Lower leg skin (tissue), 4 donors: ENCODE results near the gene ACOT11. TPM values are rescaled to one million over a fixed set of nuclear protein-coding genes. Genes with fewer than 3 reads are reported as not detected.

Experiments used
- DNase-seq, 2 donors: peaks; one replicate each; pipeline ENCODE4 v3.0.0-alpha.2; 2019; ENCODE audit warnings: low spot score in 2 of 2
- H3K4me3 ChIP-seq: fragments of 200-600 bp; sonication (generic); 2 replicates; pipeline ENCODE4 v1.5.1; 2017; ENCODE audit warnings: mild to moderate bottlenecking, low read depth; ENCODE audit not compliant: poor library complexity, severe bottlenecking
- CTCF ChIP-seq, 3 donors: fragments of 450-650 bp; IDR thresholded peaks; one replicate each; pipeline ENCODE4 v1.5.1; 2016; ENCODE audit warnings: antibody characterized with exemption in 3 of 3, mild to moderate bottlenecking in 3 of 3, moderate library complexity in 2 of 3
- POLR2A ChIP-seq, 2 donors: fragments of 450-650 bp; IDR thresholded peaks; one replicate each; pipeline ENCODE4 v1.6.1; 2016 to 2017; ENCODE audit warnings: antibody characterized with exemption in 2 of 2, mild to moderate bottlenecking in 1 of 2, moderate library complexity in 1 of 2
- whole genome bisulfite sequencing, 2 donors: methylation state at CpG; one replicate each; pipeline ENCODE4 v1.1.5; 2018; 5-methylcytosine and 5-hydroxymethylcytosine counted together
- intact Hi-C: fragments of 100-400 bp; cut with DNase I; formaldehyde crosslinking; loops from one replicate; pipeline ENCODE4 v1.15.0; 2023; ENCODE audit warnings: low total_unique reads
- total RNA-seq, 4 donors: library from RNA; depleted of rRNA; stranded (reverse); fragments of >200 nt; gene quantifications; one replicate each; pipeline ENCODE4 v1.1.0, GENCODE V29; 2016

The ACOT11 gene
- total RNA-seq, 4 donors from 2014 or later, result 1.9 to 3.9 (median 2.2) TPM

- no peak for TF ChIP-seq POLR2A (IDR thresholded peaks at IDR 0.05)
- TF ChIP-seq CTCF (IDR thresholded peaks at IDR 0.05), result no peak
- H3K4me3 ChIP-seq, result no peak overlapping the region
- intact Hi-C loops, result no loop called here
Observed at GRCh38 chr1:54643736-54644135, 95.7 kb downstream of the ACOT11 start.

DNA sequence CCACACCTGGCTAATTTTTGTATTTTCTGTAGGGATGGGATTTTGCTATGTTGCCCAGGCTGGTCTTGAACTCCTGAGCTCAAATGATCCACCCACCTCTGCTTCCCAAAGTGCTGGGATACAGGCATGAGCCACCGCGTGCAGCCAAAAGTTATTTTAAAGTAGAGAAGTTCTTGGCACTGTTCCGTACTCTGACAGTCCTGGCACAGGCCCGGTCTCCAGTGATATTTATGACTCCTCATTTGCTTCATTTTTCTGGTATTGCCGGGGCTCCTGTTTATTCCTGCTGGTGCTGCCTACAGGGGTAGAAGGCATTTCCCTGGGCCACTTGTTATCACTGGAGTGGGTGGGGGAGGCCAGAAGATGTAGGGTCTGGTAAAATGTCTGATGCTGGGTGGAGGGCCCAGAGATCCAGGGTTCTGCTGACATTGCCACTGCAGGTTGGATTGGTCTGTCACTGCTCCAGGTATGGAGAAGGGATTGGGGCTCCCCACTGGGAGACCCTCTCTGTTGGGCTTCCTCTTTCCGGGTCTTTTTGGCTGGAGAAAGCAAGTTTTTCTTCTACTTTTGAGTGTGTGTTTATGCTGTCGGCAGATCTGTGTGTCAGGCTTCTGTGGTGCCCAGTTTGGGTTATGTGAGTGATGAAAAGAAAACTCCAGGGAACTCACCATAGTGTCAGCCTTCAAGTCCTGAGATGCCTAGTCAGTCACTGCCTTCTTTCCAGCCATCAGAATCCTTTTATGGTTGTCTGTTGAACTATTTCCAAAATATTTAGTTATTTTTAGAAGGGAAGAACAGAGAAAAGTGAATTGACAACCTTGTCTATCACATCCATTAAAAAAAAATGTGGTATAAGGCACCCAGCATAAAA is 98.0 kb downstream of the ACOT11 start:
- DNase-seq, result peak in 1 of 2 donors; percentile 70
- intact Hi-C loops, result no loop called here
- H3K4me3 ChIP-seq, result no peak overlapping the region
- WGBS, 2 donors, result 29 to 51% methylated on average over 7 of the region's 7 CpGs
- no peak for TF ChIP-seq CTCF (IDR thresholded peaks at IDR 0.05)
- no peak for TF ChIP-seq POLR2A (IDR thresholded peaks at IDR 0.05)

More at GRCh38 chr1:54643736-54644135, 95.7 kb downstream of the ACOT11 start:
- DNase-seq, result no peak

DNA sequence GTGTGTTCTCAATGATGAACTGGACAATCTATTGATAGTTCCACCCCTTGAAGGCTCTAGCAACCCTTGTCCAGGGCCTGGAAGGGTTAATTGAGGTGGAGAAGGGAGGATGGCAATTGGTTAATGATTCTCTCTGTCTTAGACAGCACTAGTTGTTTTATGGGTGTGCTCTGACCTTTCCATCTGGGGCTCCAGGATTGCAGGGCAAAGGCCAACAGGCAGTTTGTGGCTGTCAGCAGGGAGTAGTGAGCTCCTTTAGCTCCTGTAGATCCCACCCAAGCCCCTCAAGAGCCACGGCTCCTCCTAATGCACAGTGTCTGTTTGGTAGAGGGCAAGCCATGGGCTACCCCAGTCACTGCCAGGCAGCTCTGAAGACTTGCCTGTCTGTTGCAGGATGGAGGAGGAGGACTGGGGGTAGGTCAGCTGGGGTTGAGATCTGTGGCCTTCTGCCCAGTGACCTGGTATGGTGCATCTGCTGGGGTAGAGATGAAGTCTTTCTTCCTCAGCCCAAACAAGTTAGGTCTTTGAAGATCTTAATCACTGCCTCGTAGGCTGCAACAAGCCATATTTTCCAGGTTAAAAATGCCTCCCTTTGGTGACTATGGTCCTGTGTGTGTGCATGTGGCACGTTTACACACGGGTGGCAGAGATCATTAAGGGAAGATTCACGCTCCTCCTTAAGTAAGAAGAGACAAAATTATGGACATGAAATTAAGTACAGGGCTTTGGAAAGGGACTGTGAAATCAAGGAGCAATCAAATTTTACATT is 101.3 kb downstream of the ACOT11 start:
- WGBS, 2 donors, result 50 to 51% methylated on average over 5 of the region's 5 CpGs
- intact Hi-C loops, result no loop called here
- no peak overlapping the region for H3K4me3 ChIP-seq
- TF ChIP-seq POLR2A (IDR thresholded peaks at IDR 0.05) (no peak), CTCF (IDR thresholded peaks at IDR 0.05) (no peak)
- peak in 1 of 2 donors; percentile 34 for DNase-seq

DNA sequence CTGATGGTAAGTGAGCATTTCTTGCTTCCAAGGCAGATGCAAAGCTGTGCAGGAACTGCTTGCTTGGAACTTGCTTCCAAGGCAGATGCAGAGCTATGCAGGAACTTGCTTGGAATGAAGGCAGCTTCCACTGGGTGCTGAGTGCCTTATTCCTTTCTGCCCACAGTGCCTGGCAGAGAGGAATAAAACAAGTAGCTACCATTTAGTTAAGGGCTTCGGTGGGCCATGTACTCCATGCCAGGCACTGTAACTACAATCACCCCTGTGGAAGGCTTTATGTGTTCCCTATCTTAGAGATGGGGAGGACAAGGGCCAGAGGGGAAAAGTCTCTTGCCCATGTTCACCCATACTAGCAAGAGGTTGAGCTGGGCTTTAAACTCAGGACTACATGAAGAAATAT is 101.9 kb downstream of the ACOT11 start:
- whole genome bisulfite sequencing, 2 donors, result 60 to 65% methylated on average over 1 of the region's 1 CpG
- intact Hi-C loops, result no loop called here
- peak in 1 of 2 donors; percentile 54 for DNase-seq
- no peak overlapping the region for H3K4me3 ChIP-seq
- TF ChIP-seq POLR2A (IDR thresholded peaks at IDR 0.05) (no peak), CTCF (IDR thresholded peaks at IDR 0.05) (no peak)

- intact Hi-C loops, result no loop called here
- 87 to 94% methylated on average over 3 of the region's 3 CpGs for WGBS, 2 donors
- H3K4me3 ChIP-seq, result no peak overlapping the region
- DNase-seq, result no peak
- TF ChIP-seq POLR2A (IDR thresholded peaks at IDR 0.05), result no peak
Observed at GRCh38 chr1:54650417-54650816, 102.4 kb downstream of the ACOT11 start.

DNA sequence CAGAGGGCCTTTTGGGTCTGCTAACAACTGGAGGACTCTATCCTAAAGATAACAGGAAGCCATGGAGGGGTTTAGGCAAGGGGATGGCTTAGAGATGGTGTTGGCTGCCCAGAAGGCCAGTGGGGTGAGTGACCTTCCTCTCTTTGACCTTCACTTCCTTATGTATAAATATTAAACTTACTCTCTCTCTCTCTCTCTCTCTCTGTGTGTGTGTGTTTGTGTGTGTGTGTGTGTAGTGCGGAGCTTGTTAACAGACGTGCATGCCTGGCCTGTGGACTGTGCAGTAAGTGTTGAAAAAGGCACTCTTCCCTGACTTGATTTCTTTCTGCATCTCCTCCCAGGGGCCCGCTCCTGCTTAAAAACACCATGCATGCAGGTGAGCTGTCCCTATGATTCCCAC is 103.6 kb downstream of the ACOT11 start:
- 81 to 91% methylated on average over 3 of the region's 3 CpGs for WGBS, 2 donors
- peak in 1 of 2 donors; percentile 71 for DNase-seq
- TF ChIP-seq POLR2A (IDR thresholded peaks at IDR 0.05), result no peak
- no peak for TF ChIP-seq CTCF (IDR thresholded peaks at IDR 0.05)
- intact Hi-C loops, result no loop called here
- no peak overlapping the region for H3K4me3 ChIP-seq
